CD4-positive, alpha-beta T cell treated with Interleukin-12 subunit alpha and Interleukin-12 subunit beta, for 1 hour (primary cell): ENCODE data around the gene TOLLIP.

Experiments used
- DNase-seq: peaks from one replicate; pipeline ENCODE4 v3.0.0-alpha.2; 2020

Gene TOLLIP

GRCh38 chr11:1297011-1297575 lies 12.3 kb downstream of the TOLLIP start:
- DNase-seq = no peak

DNA sequence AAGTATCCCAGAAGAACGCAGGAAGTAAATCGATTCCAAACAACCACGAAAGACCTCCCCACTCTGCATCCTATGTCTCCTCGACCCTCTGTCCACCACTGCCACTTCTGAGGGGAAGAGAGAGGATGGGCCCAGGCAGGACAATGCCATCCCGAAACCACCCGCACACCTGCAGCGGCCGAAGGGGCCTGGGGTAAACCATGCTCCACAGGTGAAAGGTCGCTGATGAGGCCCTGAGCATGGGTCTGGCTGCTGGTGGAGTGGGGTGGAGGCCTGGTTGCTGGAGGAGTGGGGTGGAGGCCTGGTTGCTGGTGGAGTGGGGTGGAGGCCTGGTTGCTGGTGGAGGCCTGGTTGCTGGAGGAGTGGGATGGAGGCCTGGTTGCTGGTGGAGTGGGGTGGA lies 13.1 kb downstream of the TOLLIP start:
- DNase-seq = no peak

DNA sequence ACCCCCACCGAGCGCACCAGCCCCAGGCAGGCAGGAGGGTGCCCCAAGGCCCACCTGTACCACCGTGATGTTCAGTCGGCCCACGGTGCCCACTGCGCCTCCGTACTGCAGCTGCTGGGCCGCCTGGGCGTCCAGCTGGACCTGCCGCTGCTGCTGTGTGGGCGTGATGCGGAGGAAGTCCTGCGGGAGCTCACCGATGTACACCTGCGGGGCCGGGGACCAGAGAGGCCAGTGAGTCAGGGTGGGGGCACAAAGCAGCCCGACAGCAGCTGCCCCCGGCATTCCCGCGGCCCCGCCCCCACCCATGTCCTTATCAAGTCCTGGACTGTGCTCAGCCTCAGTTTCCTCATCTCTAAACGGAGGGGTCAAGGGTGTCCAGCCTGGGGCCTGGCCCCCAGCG lies 13.8 kb downstream of the TOLLIP start:
- DNase-seq = no peak

DNA sequence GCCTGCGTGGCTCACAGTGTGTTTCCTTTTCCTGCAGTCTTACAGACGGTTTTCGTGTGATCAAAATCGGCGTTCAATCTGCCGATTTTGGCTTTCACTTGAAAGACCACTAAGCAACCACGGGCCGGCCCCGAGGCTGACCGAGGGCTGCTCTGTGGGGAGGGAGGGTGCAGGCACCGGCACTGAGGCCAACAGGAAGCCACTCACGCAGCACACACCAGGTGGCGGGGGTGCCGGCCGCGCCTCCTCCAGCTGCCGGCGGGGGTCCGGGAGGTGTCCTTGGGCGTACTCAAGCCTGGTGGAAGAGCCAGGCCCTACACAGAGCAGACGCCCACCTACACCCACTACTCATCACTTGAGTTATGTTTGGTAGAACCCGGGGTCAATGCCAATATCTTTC lies 14.3 kb downstream of the TOLLIP start:
- no peak for DNase-seq

- no peak for DNase-seq
Observed at GRCh38 chr11:1293619-1294015, 15.8 kb downstream of the TOLLIP start.

DNA sequence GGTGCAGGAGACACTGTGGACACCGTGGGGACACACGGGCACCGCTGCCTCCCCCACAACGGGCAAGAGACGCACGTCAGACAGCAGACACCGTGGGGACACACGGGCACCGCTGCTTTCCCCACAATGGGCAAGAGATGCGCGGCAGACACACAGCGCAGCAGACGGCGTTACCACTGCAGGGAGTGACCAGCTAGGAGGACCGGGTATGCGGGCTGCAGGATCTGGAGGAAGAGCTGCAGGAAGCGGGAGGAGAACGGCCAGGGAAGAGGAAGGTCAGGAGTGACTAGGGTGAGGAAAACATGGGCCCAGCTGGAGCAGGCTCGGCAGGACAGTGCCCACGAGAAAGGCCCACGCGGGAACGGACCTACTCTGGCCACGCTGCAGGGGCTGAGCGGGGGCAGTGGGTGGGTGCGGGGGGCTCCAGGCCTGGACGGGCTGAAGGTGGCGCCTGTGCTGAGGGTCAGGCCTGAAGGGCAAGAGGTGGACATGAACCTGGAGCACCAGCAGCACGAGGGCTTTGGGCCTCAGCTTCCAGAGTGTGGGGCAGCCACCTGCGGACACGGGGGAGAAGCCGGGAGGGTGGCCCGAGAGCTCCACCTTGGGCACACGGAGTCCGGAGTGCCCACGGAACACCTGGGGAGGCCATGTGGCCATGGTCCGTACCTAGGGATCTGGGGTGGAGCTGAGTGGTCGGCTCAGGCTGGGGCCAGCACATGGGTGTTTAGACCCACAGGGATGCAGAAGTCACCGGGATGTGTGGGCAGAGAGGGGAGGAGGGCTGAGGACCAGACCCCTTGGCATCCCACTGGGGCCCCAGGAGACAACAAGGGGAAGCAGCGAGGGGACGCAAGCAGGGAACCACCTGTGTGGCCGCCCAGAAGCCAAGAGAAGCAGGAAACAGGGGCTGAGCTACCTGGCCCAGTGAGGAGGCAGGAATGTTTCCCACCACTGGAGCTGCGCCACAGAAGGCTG lies 16.5 kb downstream of the TOLLIP start:
- DNase-seq = no peak

- DNase-seq = no peak
Observed at GRCh38 chr11:1292018-1292643, 17.3 kb downstream of the TOLLIP start.

DNA sequence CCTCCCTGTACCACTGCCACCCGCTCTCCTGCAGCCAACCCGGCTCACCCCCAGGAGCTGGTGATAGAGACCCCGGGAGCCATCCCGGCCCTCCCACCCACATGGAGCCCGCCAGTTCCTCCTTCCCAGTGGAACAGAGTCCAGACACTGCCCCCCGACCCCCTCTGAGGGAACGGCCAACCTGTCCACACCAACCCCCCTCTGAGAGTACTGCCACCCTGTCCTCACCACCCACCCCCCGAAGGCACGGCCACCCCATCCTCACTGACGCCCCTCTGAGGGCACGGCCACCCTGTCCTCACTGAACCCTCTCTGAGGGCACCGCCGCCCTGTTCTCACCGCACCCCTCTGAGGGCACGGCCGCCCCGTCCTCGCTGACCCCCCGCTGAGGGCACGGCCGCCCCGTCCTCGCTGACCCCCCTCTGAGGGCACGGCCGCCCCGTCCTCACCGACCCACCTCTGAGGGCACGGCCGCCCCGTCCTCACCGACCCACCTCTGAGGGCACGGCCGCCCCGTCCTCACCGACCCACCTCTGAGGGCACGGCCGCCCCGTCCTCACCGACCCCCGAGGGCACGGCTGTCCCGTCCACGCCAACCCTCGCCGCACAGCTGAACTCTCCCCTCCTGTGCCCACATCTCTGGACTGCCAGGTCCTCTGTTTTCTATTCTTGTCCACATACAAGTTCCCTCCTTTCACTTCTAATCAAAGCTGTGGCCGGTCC lies 18.0 kb downstream of the TOLLIP start:
- no peak for DNase-seq

DNA sequence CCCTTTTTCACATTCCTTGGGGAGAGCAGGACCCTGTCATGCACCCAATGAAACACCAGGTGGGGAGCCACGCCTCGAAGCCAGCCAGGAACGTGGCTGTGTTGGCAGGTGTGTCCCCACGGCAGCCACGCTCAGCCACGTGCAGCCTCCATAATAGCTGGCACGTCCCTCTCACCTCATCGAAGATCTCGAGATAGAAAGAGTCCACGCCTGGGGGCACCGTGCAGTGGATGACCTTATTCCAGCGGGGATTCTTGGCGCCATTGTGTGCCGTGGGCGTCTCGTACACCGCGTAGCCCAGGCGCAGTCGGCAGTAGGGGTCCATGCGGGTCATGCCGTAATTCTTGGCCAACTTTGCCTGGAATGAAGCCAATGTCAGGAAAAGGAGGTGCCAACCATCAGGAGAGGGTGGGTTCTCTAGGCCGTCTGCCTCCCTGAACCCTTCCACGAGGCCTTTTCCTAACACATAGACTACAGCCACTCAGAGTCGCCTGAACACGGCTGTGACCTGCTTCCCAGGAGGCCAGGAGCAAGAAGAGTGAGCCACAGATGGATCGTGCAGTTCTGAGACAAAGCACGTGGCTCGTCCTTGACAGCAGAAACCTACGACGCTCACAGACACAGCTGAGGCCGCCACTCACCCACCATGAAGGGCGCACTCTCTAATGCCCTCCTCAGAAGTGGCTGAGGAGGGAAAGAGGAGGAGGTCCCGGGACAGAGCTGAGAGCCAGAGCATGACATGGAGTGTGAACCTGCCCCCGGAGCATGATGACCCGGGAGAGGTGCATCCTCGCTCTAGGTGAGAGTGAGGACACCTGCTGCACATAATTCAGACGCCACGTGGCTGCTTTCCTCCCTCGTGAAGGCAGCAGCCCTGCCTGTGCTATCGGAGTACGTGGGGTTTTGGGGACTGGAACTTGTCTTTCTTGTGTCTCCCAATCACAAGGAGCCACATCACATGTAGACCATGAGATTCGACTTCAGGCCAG lies 19.1 kb downstream of the TOLLIP start:
- no peak for DNase-seq

DNA sequence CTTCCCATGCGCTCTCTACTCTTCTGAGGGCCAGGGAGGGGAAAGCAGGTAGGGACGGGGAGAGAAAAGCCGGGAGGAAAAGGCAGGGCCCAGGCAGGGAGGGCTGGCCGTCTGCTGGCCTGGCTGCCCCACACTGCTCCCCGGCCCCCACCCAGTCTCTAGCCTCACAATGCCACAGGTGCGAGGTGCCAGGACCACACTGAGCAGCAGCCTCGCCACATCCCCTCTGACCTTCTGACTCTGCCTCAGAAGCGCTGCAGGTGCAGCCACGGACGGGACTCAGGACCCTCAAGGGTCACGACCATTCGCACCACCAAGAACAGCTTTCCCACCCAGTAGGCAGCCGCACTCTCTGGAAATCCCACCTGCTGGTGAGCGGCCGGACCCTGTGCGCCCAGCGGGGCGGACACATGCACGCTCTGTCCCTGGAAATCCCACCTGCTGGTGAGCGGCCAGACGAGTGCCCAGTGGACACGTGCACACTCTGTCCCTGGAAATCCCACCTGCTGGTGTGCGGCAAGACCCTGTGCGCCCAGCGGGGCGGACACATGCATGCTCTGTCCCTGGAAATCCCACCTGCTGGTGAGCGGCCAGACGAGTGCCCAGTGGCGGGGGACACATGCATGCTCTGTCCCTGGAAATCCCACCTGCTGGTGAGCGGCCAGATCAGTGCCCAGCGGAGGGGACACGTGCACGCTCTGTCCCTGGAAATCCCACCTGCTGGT lies 20.1 kb downstream of the TOLLIP start:
- DNase-seq = no peak

GRCh38 chr11:1288426-1289151 lies 20.8 kb downstream of the TOLLIP start:
- DNase-seq = no peak

DNA sequence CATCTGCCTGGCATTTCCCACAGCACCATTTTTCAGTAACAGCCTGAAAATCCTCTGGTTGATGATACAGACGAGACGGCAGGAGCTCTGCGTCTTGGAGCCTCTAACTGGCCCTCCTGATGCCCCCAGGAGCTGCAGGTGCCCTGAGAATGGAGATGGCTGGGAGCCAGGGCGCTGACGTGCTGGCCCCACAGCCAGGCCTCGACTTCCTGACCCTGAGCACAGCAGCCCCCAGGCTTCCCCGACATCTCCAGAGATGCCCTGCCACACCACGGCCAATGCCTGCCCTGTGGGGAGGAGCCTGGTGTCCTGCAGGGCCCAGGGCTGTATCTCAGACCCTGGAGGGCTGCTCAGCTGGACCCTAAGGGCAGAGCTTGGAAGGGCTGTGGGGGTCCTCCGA lies 21.5 kb downstream of the TOLLIP start:
- no peak for DNase-seq

GRCh38 chr11:1285876-1286275 lies 23.6 kb downstream of the TOLLIP start:
- DNase-seq = no peak

DNA sequence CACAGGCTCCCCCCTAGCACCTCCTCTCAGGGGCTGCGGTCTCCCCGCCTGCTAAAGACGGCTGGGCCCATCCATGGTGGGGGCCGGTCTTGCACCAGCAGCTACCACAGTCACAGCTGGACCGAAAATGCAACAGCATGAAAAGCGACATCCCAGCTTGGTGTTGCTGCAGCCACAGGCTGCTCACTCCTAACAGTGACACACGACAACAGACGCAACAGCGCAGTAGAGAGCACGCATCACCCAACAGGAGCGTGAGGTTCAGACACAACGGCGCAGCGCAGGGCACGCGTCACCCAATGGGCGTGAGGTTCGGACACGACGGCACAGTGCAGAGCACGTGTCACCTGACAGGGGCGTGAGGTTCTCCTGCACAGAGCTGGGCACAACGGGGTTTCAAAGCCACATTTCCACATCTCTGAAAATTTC lies 24.1 kb downstream of the TOLLIP start:
- no peak for DNase-seq

DNA sequence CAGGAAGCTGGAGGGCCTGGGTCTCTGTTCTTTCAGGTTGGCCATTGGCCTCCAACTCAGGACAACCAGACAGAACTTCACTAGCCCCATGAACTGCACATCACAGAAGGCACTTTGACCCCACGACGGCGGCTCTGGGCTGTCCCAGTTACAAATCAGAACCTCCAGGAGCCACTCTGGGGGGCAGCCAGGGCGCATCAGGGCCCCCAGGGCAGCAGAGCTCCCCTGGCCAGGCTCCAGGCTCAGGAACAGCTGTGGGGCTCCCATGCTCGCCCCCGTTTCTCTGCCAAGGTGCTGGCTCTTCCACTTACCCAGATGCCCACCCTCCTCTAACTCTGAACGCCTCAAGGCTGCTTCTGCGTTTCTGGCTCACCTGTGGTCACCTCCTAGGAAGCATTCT lies 25.5 kb downstream of the TOLLIP start:
- no peak for DNase-seq

DNA sequence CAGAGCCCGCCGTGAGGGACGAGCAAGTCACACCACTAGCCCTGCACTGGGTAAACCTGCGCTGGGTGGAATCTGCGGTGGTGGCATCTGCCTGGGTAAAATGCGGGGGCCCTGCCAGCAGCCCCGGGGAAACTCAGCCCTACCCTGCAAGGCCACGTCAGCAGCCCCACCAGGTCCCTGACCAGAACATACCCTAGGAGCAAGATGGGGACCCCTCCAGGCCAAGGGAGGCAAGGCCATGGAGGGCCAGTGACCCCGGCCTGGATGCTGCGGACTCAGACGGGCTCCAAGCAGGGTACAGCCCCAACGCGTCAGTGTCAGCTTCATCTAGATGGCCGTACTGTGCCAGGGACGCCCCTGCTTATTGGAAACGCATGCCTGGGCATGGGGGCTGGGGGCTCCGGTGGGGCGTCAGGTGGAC lies 26.3 kb downstream of the TOLLIP start:
- DNase-seq = no peak

DNA sequence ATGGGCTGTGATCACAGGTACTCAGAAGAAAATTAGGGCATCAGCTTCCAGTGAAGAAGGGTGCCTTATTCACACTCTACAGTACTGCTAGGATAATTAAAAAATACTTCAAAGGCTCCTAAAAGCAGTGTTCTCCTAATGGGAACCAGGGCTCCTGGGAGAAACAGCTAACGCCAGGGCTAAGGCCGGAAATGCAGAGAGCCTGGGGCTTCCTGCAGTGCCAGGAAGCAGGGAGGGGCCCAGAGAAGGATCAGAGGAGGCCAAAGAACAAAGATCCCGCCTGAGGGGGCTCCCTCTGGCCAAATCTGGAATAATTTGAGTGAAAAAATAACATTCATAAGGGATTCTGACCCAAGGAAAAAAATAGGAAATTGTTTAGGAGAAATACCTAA lies 27.5 kb downstream of the TOLLIP start:
- no peak for DNase-seq

GRCh38 chr11:1281326-1281973 lies 28.0 kb downstream of the TOLLIP start:
- DNase-seq = no peak

DNA sequence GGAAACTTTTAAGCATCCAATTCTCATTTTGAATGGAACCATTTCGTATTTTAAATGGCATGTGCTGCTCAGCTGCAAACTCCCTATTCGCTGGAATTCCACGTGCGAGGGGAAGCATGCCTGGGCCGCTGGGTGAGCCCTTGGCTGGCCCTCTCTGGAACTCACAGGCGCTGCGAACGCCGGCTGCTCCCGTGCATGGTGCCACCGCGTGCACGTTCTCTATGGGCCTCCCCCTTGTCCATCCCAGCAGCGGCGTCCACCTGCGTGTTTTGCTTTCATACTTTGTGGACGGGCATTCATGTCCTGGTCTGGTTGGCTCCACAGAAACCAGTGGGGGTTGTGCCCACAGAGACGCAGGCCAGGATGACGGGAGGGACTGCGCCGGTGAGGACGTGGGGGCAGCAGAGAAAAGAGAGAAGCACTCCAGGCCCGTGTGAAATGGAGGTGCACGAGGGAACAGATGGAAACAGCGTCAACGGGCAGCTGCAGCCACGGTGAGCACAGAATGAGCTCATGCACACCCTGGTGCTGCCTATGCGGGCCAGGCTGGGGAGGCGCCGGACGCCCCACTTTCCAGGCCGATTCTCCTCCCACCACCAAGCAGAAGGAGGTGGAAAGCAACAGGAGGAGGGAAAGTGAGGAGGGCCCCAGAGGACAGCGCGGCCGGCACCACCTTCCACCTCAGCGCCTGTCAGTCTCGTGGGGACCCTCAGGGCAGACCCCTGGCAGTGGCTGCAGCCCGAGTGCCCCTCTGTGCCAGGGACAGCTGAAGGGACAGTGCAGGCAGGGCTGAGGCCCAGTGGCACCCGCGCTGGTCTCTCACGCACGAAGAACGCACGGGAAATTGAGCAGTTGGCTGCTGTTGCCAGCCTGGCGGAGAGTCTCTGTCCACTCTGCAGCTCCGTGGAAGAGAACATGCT lies 29.1 kb downstream of the TOLLIP start:
- DNase-seq = no peak
